ENCODE measurements around the gene ARHGEF10L. TPM values are rescaled to one million over a fixed set of nuclear protein-coding genes. Genes with fewer than 3 reads are reported as not detected.

The ARHGEF10L gene
- total RNA-seq, 2 experiments from 2014 or later, result not detected

GRCh38 chr1:17573518-17574041, 34.1 kb downstream of the ARHGEF10L start:
- ATAC-seq (no peak), DNase-seq (no peak)
- H3K9me3 Mint-ChIP-seq, result no peaks in the 10 kb centered on the region
- no peaks in the 10 kb centered on the region for H3K27me3 Mint-ChIP-seq
- intact Hi-C loops (cut with micrococcal nuclease), result no loop called here
- ChIA-PET POLR2A (no interaction called here), CTCF (interaction anchor here (1.7 to 2.0 kb wide), 2 partner anchors 13 to 33 kb away, joined by 4 to 5 read pairs; no protein-coding TSS in a partner anchor)
- no peaks in the 10 kb centered on the region for H3K36me3 Mint-ChIP-seq (ENCODE audit: low read depth)
- H3K4me3 Mint-ChIP-seq, result no peak overlapping the region
- no peaks in the 10 kb centered on the region for H3K4me1 Mint-ChIP-seq (ENCODE audit: low read depth)
- H3K27ac Mint-ChIP-seq, result no peak overlapping the region
- no peak for TF ChIP-seq CTCF (IDR thresholded peaks at IDR 0.05)

GRCh38 chr1:17574516-17574915, 35.0 kb downstream of the ARHGEF10L start:
- intact Hi-C loops (cut with micrococcal nuclease), result no loop called here
- no peak for TF ChIP-seq CTCF (IDR thresholded peaks at IDR 0.05)
- Mint-ChIP-seq H3K4me3 (no peak overlapping the region), H3K36me3 (ENCODE audit: low read depth) (no peaks in the 10 kb centered on the region), H3K4me1 (ENCODE audit: low read depth) (no peaks in the 10 kb centered on the region), H3K27me3 (no peaks in the 10 kb centered on the region), H3K27ac (no peak overlapping the region), H3K9me3 (no peaks in the 10 kb centered on the region)
- no peak for DNase-seq
- ATAC-seq, result no peak
- POLR2A ChIA-PET, result no interaction called here
- CTCF ChIA-PET, result interaction anchor here (0.9 to 2.0 kb wide), 4 partner anchors 12 to 80 kb away, joined by 3 to 5 read pairs (median 4); no protein-coding TSS in a partner anchor

GRCh38 chr1:17575797-17576518, 36.5 kb downstream of the ARHGEF10L start:
- DNase-seq (no peak), ATAC-seq (no peak)
- Mint-ChIP-seq H3K36me3 (ENCODE audit: low read depth) (no peaks in the 10 kb centered on the region), H3K27me3 (no peaks in the 10 kb centered on the region), H3K4me3 (no peak overlapping the region), H3K9me3 (no peaks in the 10 kb centered on the region), H3K27ac (no peak overlapping the region), H3K4me1 (ENCODE audit: low read depth) (no peaks in the 10 kb centered on the region)
- intact Hi-C loops (cut with micrococcal nuclease), result no loop called here
- ChIA-PET POLR2A (no interaction called here), CTCF (interaction anchor here (0.8 to 1.3 kb wide), 2 partner anchors 31 kb away, joined by 3 to 4 read pairs; no protein-coding TSS in a partner anchor)
- no peak for TF ChIP-seq CTCF (IDR thresholded peaks at IDR 0.05)

- no peaks in the 10 kb centered on the region for H3K9me3 Mint-ChIP-seq
Measured at GRCh38 chr1:17576519-17576853, 37.0 kb downstream of the ARHGEF10L start.

More at GRCh38 chr1:17576519-17576853, 37.0 kb downstream of the ARHGEF10L start:
- DNase-seq (no peak), ATAC-seq (no peak)
- no peak for TF ChIP-seq CTCF (IDR thresholded peaks at IDR 0.05)
- CTCF ChIA-PET, result interaction anchor here (0.8 kb wide), 1 partner anchor 30 kb away, joined by 3 read pairs; no protein-coding TSS in a partner anchor
- Mint-ChIP-seq H3K4me1 (ENCODE audit: low read depth) (no peaks in the 10 kb centered on the region), H3K4me3 (no peak overlapping the region), H3K36me3 (ENCODE audit: low read depth) (no peaks in the 10 kb centered on the region), H3K27ac (no peak overlapping the region), H3K27me3 (no peaks in the 10 kb centered on the region)
- POLR2A ChIA-PET, result interaction anchor here (0.5 kb wide), 1 partner anchor 79 kb away, joined by 3 read pairs; no protein-coding TSS in a partner anchor
- intact Hi-C loops (cut with micrococcal nuclease), result no loop called here

Data from activated CD8-positive, alpha-beta T cell treated with anti-CD3 and anti-CD28 coated beads for 36 hours (primary cell).